ENCODE measurements around the gene DDX51. TPM values are rescaled to one million over a fixed set of nuclear protein-coding genes. Genes with fewer than 3 reads are reported as not detected.

DDX51 gene
- total and polyA plus RNA-seq, 2 of the 13 experiments (the other 11 are each of a cell fraction or from before 2014, with no cell fraction given): 10.1 TPM

DNA sequence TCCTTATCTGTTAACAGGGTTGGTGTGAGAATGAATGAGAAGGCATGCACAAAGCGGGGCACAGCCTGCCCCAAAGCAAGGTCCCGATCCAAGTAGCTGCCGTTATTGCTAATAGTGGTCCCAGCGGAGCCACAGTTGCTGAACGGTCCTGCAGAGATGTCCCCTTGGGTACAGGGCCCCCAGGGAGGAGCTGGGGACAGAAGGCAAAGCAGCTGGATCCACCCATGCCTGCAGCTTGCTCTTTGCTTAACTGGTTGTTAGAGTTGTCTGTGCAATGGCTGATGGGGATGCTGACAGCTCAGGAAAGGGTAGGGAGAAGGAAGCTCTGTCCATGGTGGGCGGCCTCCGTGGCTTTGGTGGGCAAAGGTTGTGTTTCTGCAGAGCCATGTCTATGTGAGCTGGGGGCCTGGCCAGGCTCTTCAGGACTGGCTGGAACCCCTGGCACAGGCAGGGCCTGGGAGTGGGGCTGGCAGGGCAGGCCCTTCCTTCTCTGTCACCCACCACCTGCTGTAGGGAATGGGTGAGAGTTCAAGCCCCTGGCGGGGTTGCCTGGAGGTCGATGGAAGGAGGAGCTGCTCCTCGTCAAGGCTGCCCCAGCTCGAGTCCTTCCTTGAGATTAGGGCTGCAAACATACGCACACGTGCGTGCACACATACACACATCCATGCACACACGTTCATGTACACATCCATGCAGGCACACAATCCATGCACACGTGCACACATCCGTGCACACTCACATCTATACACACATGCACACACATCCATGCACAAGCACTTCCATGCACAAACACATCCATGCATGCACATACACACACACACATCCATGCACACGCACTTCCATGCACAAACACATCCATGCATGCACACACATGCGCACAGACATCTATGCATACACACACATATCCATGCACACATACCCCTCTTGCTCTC is 35.6 kb upstream of the DDX51 start:
- Histone ChIP-seq H3K4me3 (replicated peaks in 1 of 3; ENCODE audit: insufficient read depth in 1 of 3, low read depth in 2 of 3, low read length in 3 of 3) (no peak overlapping the region), H3K27ac (ENCODE audit: extremely low read length, insufficient read depth, low read length) (no peak overlapping the region), H3K4me1 (ENCODE audit: insufficient read depth, low read length) (no peaks in the 10 kb centered on the region), H2AFZ (ENCODE audit: low read length) (no peak overlapping the region), H3K4me2 (ENCODE audit: low read depth, low read length) (no peak overlapping the region), H3K9me3 (ENCODE audit: low read length) (no peaks in the 10 kb centered on the region), H3K36me3 (replicated peaks in 1 of 2; ENCODE audit: control insufficient read depth in 1 of 2, insufficient read depth in 2 of 2, low read length in 2 of 2) (no peaks in the 10 kb centered on the region), H4K20me1 (ENCODE audit: insufficient read depth, low read length) (no peaks in the 10 kb centered on the region; the same call in 1 of the 2 replicates), H3K79me2 (ENCODE audit: insufficient read depth, low read length) (no peaks in the 10 kb centered on the region), H3K9ac (ENCODE audit: insufficient read depth, low read depth, low read length) (no peak overlapping the region), H3K27me3 (ENCODE audit: control insufficient read depth in 1 of 2, insufficient read depth in 2 of 2, low read length in 2 of 2) (peaks cover 17 to 79% of the 10 kb centered on the region in 2 experiments)
- 27% methylated on average over 11 of the region's 19 CpGs for WGBS (ENCODE audit: low lambda C conversion rate)
- no TSS peak for BruUV-seq (replicated peaks)
- in situ Hi-C loops (cut with HindIII; ENCODE audit: extremely low pct_ligation_motif_present, low pct_unique_long_range_greater_than_20kb): no loop called here
- TF ChIP-seq, protein P1, sequence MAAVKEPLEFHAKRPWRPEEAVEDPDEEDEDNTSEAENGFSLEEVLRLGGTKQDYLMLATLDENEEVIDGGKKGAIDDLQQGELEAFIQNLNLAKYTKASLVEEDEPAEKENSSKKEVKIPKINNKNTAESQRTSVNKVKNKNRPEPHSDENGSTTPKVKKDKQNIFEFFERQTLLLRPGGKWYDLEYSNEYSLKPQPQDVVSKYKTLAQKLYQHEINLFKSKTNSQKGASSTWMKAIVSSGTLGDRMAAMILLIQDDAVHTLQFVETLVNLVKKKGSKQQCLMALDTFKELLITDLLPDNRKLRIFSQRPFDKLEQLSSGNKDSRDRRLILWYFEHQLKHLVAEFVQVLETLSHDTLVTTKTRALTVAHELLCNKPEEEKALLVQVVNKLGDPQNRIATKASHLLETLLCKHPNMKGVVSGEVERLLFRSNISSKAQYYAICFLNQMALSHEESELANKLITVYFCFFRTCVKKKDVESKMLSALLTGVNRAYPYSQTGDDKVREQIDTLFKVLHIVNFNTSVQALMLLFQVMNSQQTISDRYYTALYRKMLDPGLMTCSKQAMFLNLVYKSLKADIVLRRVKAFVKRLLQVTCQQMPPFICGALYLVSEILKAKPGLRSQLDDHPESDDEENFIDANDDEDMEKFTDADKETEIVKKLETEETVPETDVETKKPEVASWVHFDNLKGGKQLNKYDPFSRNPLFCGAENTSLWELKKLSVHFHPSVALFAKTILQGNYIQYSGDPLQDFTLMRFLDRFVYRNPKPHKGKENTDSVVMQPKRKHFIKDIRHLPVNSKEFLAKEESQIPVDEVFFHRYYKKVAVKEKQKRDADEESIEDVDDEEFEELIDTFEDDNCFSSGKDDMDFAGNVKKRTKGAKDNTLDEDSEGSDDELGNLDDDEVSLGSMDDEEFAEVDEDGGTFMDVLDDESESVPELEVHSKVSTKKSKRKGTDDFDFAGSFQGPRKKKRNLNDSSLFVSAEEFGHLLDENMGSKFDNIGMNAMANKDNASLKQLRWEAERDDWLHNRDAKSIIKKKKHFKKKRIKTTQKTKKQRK (IDR thresholded peaks at IDR 0.05; ENCODE audit: low read length): no peak
- TF ChIP-seq, protein P2, sequence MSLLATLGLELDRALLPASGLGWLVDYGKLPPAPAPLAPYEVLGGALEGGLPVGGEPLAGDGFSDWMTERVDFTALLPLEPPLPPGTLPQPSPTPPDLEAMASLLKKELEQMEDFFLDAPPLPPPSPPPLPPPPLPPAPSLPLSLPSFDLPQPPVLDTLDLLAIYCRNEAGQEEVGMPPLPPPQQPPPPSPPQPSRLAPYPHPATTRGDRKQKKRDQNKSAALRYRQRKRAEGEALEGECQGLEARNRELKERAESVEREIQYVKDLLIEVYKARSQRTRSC (CRISPR knock-in tag; IDR thresholded peaks at IDR 0.05; ENCODE audit: low read depth): no peak
- TF ChIP-seq PTBP1 (IDR thresholded peaks at IDR 0.05; ENCODE audit: low read depth, low read length, poor library complexity, severe bottlenecking) (no peak), ZNF75D (CRISPR knock-in tag; IDR thresholded peaks at IDR 0.05; ENCODE audit: borderline replicate concordance) (no peak), ZNF329 (CRISPR knock-in tag; IDR thresholded peaks at IDR 0.05; ENCODE audit: low read depth) (peak; percentile 96)
- TF ChIP-seq, protein P3, sequence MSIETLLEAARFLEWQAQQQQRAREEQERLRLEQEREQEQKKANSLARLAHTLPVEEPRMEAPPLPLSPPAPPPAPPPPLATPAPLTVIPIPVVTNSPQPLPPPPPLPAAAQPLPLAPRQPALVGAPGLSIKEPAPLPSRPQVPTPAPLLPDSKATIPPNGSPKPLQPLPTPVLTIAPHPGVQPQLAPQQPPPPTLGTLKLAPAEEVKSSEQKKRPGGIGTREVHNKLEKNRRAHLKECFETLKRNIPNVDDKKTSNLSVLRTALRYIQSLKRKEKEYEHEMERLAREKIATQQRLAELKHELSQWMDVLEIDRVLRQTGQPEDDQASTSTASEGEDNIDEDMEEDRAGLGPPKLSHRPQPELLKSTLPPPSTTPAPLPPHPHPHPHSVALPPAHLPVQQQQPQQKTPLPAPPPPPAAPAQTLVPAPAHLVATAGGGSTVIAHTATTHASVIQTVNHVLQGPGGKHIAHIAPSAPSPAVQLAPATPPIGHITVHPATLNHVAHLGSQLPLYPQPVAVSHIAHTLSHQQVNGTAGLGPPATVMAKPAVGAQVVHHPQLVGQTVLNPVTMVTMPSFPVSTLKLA (IDR thresholded peaks at IDR 0.05): peak; percentile 66
- DNase-seq (ENCODE audit: low spot score) (no peak), FAIRE-seq (no peak), ATAC-seq (no peak)
- POLR2A ChIA-PET: no interaction called here
- intact Hi-C loops (cut with micrococcal nuclease; ENCODE audit: unreplicated experiment): no loop called here
- CTCF ChIA-PET (ENCODE audit: low intra/inter-chr PET ratio, low total read pairs): no interaction called here
